Measurements from ENCODE around the gene INPP4B.

INPP4B gene

GRCh38 chr4:142567620-142568451 lies 278.3 kb downstream of the INPP4B start:
- no peak for DNase-seq

GRCh38 chr4:142567199-142567598 lies 278.9 kb downstream of the INPP4B start:
- peak in 3 of 4 experiments; percentile 3 to 39 (median 14) for DNase-seq

- DNase-seq: no peak
Measured at GRCh38 chr4:142566777-142567176, 279.3 kb downstream of the INPP4B start.

GRCh38 chr4:142566243-142566642 lies 279.9 kb downstream of the INPP4B start:
- no peak for DNase-seq

- DNase-seq: no peak
Measured at GRCh38 chr4:142565771-142566170, 280.3 kb downstream of the INPP4B start.

GRCh38 chr4:142563682-142564291 lies 282.3 kb downstream of the INPP4B start:
- DNase-seq: no peak

GRCh38 chr4:142559986-142560385 lies 286.1 kb downstream of the INPP4B start:
- DNase-seq: no peak

GRCh38 chr4:142558851-142559250 lies 287.2 kb downstream of the INPP4B start:
- DNase-seq: no peak

- DNase-seq: no peak
Measured at GRCh38 chr4:142557239-142557801, 288.8 kb downstream of the INPP4B start.

GRCh38 chr4:142556570-142557238 lies 289.4 kb downstream of the INPP4B start:
- no peak for DNase-seq

- DNase-seq: no peak
Measured at GRCh38 chr4:142556048-142556447, 290.1 kb downstream of the INPP4B start.

- DNase-seq: no peak
Measured at GRCh38 chr4:142554412-142554811, 291.7 kb downstream of the INPP4B start.

GRCh38 chr4:142551517-142552305 lies 294.4 kb downstream of the INPP4B start:
- DNase-seq: no peak

- DNase-seq: no peak
Measured at GRCh38 chr4:142550965-142551364, 295.1 kb downstream of the INPP4B start.

GRCh38 chr4:142549726-142550463 lies 296.2 kb downstream of the INPP4B start:
- no peak for DNase-seq

- DNase-seq: no peak
Measured at GRCh38 chr4:142549248-142549647, 296.9 kb downstream of the INPP4B start.

GRCh38 chr4:142548491-142548890 lies 297.6 kb downstream of the INPP4B start:
- no peak for DNase-seq

- DNase-seq: no peak
Measured at GRCh38 chr4:142547974-142548373, 298.1 kb downstream of the INPP4B start.

GRCh38 chr4:142544594-142544993 lies 301.5 kb downstream of the INPP4B start:
- DNase-seq: no peak

GRCh38 chr4:142544039-142544438 lies 302.1 kb downstream of the INPP4B start:
- DNase-seq: no peak

- DNase-seq: no peak
Measured at GRCh38 chr4:142540483-142540804, 305.7 kb downstream of the INPP4B start.

All from activated naive CD4-positive, alpha-beta T cell (primary cell).